DMS114 treated with DMSO at 0.1 percent for 48 hours (cell line): ENCODE data around the gene SPATA2.

Experiments
- DNase-seq: peaks from one replicate; lab custom pipeline; 2025; ENCODE audit not compliant: unreplicated experiment; lab: John Stamatoyannopoulos, UW

Gene SPATA2

DNA sequence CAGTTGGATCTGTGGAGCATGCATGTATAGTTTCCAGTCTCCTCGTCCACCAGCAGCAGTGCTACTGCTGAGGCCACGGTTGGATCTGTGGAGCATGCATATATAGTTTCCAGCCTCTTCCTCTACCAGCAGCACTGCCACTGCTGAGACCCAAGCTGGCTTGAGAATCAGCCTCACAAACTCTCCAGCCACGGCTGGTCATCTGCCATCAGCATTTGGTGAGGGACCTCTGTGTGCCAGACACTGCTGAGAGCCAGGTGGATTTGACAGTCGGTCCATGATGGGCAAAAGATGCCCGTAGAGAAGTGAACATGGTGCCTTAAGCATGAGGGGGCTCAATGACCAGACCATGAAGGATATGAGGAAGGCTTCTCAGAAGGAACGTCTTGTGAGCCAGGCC lies 56.3 kb downstream of the SPATA2 start:
- no peak for DNase-seq

DNA sequence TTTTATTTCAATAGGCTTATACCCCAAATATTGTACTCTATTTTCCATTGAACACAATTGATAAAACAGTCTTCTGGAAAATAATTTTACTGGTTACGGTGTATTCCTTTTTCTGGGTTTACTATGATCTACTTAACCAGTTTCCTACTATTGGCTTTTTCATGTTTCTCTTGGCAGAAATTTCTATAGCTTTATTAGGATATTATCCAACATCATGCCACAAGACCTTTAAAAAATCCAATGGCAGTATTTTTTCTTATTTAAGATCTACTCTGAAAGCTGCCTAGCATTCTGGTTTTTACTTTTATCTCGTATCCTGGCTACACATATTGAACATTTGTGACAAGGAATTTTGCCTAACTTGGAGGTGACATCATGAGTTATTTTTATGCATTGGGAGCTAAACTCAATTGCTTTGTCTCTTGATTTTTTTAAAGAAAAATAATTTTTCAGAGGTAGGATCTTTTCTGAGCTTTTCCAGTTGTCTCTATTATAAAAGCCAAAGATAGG lies 57.2 kb downstream of the SPATA2 start:
- DNase-seq = no peak

- DNase-seq = no peak
These were observed 58.4 kb downstream of the SPATA2 start for GRCh38 chr20:49856904-49857303.

DNA sequence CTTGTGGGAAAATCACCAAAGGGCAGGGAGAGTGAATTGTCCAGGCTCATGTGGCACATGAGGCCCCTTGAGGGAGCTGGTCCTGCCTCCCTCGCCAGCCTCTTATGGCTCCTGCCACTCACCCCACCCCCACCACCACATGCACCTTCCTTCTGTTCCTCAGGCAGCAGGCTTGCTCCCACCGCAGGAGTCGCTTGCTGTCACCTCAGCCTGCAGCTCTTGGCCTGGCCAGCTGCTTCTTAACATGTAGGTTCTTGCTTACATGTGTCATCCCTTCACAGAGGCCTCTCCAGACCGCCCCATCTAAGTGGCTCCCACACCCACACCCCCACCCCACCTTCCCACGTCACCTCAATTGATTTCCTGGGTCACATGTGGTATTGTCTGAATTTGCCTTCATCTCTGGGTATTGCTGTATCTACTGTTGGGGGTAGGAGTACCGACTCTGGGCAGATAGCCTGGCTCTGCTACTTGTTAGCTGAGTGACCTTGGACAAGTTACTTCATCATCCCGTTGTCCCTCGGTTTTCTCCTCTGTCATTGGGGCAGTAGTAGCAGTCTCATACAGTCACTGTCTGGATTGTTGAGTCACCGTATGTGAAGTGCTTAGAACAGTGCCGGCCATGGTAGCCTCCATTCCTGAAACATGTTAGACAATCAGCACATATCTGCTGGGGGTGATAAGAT lies 61.0 kb downstream of the SPATA2 start:
- no peak for DNase-seq

DNA sequence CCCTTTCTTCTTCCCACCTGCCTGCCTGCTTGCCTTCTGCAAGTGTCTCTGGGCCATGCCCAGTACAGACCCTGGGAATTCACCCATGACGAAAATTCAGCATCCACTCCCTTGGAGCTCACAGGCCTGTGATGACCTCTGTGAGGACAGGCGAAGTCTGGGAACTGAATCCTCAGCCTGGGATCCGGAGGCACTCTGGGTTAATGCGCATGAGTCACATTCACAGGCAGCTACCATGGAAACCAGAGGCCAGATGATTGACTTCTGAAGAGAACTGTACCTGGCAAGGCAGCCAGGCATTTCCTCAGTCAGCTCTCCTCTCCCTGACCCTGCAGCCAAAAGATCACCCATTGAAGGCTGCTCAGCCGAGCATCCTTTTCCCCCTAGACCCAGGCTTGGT lies 61.7 kb downstream of the SPATA2 start:
- DNase-seq = no peak
